Measurements from ENCODE around the gene COL24A1.
"Not testable (repeated sequence)": the region's sequence is repeated elsewhere in the genome, so short reads cannot be mapped to it uniquely, and the experiment has no call there.

COL24A1 gene

DNA sequence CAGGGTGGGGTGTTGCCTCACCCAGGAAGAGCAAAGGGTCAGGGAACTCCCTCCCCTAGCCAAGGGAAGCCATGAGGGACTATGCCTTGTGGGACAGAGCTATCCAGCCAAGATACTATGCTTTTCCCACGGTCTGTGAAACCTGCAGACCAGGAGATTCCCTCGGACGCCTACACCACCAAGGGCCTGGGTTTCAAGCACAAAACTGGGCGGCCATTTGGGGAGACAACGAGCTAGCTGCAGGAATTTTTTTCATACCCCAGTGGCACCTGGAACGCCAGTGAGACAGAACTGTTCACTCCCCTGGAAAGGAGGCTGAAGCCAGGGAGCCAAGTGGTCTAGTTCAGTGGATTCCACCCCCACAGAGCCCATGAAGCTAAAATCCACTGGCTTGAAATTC is 84.7 kb downstream of the COL24A1 start:
- not testable (repeated sequence) for DNase-seq

- no peak for DNase-seq
These were observed 86.8 kb downstream of the COL24A1 start for GRCh38 chr1:86069757-86070145.

DNA sequence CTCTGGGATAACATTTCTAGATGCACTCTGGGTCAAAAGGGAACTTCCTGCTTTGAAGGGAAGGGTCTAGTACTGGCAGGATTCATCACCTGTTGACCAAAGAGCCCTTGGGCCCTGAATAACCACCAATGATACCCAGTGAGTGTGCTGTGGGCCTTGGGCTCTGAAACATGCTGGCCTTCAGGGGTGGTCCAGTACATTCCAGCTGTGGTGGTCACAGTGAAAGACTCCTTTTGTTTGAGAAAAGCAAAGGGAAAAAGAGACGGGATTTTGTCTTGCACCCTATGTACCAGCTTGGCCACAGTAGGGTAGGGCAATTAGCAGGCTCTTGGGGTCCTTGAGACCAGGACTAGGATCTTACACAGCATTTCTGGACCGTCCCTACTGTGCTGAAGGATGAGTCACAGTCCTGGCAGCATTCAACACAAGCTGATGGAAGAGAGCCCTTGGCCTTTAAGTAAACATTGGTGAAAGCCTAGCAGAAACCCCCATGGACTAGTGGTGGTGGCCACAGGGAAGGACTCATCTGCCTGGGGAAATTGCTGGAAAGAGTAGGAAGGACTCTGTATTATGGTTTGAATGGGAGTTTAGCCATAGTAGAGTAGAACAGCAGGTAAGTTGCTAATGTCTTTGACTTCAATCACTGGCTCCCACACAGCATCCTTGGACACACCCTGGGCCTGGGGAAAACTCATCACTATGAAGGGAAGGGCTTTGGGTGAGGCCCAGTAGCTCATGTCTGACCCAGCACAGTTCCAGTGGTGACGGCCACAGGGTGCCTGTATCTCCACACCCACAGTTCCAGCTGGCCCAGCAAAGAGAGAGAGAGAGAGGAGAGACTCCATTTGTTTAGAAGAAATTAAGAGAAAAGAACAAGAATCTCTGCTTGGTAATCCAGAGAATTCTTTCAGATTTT is 87.5 kb downstream of the COL24A1 start:
- DNase-seq = no peak

- DNase-seq = no peak
These were observed 88.3 kb downstream of the COL24A1 start for GRCh38 chr1:86068271-86068721.

- no peak for DNase-seq
These were observed 88.9 kb downstream of the COL24A1 start for GRCh38 chr1:86067626-86068025.

DNA sequence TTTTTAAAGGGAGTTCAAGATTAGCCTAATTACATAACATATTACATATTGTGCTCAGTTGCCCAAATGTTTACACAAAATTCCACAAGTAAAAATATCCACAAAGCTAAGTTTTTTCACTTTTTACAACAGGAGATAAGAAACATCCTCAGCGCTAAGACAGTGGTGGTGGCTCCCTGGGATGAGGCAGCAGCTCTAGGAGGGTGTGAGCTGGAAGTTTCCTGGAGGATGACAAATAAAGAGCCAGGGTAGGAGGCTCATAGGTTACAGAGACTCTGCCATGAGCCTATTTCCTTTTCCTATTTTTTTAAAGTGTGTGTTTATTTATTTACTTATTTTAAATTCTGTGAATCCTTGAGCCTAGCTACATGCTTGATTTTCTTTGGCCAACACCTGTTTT is 91.7 kb downstream of the COL24A1 start:
- no peak for DNase-seq

DNA sequence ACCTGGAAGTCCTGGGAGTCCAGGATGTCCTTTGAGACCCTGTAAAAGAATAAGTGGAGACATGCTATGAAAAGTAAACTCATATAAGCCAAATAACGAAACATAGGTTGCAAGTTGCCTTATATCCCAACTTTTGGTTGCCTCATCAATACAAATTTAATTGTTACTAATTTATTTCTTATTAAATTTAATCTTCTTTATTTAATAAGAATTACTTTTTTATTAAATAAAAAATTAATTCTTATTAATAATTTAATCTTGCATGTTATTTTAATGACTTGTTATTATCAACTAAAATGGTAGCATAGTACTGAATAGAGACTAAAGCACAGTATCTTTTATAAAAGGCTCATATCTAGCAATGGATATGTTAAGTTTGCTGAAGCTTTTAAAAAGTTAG is 92.9 kb downstream of the COL24A1 start:
- DNase-seq = no peak

- no peak for DNase-seq
These were observed 94.1 kb downstream of the COL24A1 start for GRCh38 chr1:86062453-86062852.

DNA sequence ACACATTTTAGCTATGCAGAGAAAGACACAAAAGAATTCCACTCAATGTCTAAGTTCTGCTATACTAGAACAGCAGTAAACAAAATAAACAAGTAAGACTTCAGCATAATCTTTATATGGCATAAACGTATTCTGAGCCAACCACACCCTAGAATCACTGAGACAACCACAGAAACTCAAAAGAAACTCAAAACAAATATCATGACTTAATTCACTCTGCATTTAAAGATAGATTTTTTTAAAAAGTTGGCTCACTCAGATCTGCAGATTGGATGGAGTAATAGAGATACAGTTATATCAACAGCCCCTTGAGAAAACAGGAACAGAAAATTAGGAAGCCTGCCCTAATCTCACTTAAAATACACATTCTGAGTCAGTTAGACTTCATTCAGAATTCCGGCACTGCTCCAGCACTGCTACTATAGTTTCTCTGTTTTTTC is 95.0 kb downstream of the COL24A1 start:
- no peak for DNase-seq

GRCh38 chr1:86054396-86054795 is 102.2 kb downstream of the COL24A1 start:
- DNase-seq = no peak

DNA sequence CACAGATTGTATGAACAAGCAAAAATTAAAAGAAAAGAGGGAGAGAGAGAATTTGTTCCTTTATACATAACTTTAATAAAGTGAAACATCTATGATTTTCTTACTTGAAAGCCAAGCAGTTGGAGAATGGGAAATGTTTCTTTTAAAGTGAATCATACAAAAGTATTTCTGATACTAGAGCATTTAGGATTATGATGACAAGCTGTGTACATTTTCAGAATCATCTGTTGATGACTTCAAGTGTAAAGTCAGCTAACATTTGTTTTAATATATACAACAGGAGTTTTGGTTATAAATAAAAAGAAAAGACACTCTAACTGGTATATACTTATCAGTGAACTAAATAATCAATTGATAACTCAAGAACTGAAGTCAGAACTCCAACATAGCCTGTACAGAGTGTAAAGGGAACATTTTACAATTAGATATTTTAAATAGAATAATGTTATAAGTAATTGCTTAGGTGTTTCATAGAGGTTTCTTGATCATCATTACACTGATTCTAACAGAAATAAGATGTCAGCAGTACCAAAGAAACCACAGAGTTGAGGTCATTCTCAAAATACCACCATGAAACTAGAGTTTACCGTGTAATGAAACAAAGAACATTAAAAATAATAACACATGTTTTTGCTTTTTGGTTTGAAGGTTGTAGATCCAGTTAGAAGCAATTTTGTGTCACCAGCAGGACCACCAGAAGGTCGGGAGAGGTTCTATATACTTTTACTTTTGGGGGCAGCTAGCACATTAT is 103.4 kb downstream of the COL24A1 start:
- DNase-seq = no peak

- DNase-seq = no peak
These were observed 121.5 kb downstream of the COL24A1 start for GRCh38 chr1:86035101-86035500.

DNA sequence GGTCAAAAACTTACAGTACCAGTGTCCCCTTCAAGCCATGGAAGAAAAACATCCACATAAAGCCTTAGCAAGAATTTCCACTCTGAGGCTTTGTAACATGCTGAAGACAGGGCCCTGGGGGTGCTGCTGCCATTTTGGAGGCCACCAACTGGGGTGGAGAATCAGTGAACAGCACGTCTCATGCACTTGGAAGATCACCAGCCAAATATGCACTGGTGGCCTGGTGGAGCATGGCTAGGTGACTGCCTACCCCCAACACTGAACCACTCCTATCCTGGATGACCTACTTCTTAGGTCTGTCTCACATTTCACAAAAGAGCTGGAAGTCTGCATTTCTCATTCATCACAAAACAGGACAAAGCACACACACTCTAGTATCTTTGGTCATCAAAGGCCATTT is 126.4 kb downstream of the COL24A1 start:
- no peak for DNase-seq

DNA sequence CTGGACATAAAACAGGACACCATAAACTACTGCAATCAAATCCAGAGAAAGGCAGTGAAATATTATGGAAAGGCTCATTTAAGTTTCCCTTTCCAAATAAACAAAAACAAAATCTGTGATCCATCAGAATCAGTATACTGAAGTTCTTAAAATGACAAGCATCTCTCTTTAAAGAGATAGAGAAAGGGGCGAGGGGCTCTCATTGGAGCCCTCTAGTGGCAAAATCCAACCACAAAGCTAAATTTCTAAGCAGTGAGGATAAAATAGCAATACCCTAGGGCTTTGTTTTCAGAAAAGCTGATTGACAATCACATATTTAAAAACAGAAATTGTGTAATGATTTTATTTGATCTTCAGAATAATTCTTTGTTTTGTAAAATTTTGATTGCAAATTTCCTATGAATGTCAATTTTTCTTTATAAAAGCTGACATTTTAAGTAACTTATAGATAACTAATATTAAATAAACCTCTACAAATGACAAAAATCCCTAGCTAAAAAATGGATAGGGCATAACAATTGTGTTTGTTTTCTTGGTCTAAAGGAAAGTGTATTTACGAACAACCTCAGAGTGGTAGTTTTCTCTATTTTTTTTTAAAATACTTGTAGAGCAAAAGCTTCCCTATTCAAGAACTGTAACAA is 138.2 kb downstream of the COL24A1 start:
- DNase-seq = no peak

- DNase-seq = no peak
These were observed 140.4 kb downstream of the COL24A1 start for GRCh38 chr1:86016076-86016759.

DNA sequence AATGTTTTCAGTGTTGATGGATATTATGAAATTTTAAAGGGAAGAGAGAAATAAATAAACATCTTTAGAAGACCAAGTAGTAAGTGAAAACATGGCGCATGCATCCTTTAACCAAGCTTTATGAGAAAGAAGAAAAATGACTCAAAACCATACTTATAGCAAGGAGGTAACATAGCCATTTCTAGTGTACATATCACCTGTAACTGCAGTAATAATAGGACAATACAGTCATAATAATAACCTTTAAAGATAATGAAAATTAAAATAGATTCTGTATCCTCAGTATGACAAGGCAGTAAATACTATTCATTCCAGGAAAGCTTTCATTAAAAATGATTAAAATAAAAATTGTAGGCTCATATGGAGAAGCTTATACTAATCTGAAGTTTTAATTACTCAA is 141.2 kb downstream of the COL24A1 start:
- DNase-seq = no peak

DNA sequence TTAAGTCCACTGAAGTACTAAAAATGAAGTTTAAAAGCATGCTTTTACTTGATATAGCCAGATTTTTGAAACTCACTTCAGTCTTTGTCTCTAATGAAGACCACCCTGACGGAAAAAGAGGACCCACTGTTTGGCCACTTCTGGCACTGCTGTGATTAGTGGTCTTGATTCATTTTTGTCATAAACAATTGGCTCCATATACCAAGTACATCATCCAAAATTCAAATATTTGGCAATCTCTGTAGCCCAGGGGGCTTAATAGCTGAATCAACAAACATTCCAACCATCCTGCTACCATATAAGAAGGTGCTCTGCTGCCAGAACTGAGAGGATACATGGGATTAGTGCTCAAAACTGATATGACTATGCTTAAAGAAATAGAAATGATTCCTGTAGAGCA is 156.0 kb downstream of the COL24A1 start:
- no peak for DNase-seq

DNA sequence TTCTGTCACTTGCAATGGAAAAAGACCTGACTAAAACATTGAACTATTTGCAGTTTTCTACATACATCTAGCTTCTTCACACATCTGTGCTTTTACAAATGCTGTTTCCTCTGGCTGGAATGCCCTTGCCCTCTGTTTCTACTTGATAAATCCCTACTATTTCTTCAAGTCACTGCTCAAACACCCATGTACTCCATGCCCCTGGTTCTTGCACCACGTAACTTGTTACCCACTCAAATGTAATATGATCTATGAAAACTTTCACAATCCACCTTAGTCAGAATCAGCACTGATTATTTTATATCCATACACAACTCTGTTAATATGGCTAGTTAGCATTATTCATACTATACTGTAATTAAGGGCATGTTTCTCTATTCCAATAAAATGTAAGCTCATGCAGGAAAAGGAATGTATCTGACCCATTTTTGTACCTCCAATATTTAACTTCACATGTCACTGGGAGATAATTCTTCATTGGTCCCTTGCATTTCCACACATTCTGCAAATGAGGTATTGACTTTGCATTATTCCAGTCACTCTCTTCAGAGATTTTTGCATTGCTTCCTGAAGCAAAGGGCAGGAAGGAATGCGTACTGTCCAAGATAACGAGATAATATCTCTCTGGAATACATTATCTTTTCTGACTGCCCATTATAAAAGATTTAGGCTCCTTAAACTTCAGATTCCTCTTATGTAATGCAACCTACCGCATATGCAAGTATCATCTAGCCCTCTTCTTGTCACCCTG is 158.3 kb downstream of the COL24A1 start:
- no peak for DNase-seq

DNA sequence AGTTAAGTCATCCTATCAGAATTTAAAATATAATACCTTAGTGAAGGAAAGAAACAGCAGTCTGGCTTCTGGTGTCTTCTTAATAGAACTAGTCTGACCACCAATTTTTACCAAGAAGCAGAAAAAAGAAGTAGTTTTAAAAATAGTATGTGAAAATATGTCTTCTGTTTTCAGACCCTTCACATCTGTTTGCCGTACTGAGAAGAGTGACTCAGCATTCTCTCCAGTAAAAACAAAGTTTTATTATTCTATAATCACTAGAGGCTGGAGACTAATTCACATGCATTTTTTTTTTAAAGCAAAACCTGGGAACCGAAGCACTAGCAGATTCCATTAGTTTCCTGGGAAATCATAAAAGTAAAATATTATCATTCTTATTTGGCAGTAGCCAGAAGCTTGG is 163.8 kb downstream of the COL24A1 start:
- no peak for DNase-seq

- no peak for DNase-seq
These were observed 165.3 kb downstream of the COL24A1 start for GRCh38 chr1:85991261-85991660.

GRCh38 chr1:85984636-85985035 is 171.9 kb downstream of the COL24A1 start:
- no peak for DNase-seq

DNA sequence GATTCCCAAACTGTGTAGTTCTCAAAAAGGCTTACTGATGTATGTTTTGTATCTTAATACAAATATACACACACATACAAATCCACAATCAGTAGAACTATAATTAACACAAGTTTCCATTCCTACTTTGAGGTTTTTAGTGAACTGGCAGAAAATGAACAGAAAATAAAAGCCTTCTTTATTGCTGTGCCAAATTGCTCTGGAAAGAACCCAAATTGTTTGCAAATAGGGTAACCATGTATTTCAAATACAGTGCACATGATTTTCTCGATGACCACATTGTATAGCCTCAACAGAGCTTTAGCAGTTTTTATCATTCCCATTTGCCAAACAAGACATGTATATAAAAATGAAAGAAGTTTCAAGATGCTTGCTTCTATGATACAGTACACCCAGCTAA is 173.3 kb downstream of the COL24A1 start:
- no peak for DNase-seq
